RKO (cell line): ENCODE results near the gene CREB3L1.
A peak's percentile ranks its signal among the peaks of the same experiment; 100 is the strongest.

Experiments
- DNase-seq: peaks from one replicate; pipeline ENCODE4 v3.0.0-alpha.2; 2016; ENCODE audit warnings: low spot score

The CREB3L1 gene

GRCh38 chr11:46366661-46367161, 89.2 kb downstream of the CREB3L1 start:
- DNase-seq = no peak

- no peak for DNase-seq
Observed at GRCh38 chr11:46367244-46367915, 89.9 kb downstream of the CREB3L1 start.

GRCh38 chr11:46367916-46368267, 90.4 kb downstream of the CREB3L1 start:
- DNase-seq = no peak

GRCh38 chr11:46369458-46370152, 92.1 kb downstream of the CREB3L1 start:
- DNase-seq = peak; percentile 78

GRCh38 chr11:46370253-46370652, 92.8 kb downstream of the CREB3L1 start:
- no peak for DNase-seq
